Stomach (tissue), 9 donors: Measurements from ENCODE around the gene TNFSF18. TPM values are rescaled to one million over a fixed set of nuclear protein-coding genes. Genes with fewer than 3 reads are reported as not detected.

Source experiments
- DNase-seq, 2 donors: peaks; one replicate each; pipeline versions ENCODE4 v3.0.0 to v3.0.0-alpha.2; 2013 to 2019
- H3K27ac ChIP-seq, 5 donors: fragments of 200-600 bp in 4 of 5; sonication (generic) in 4 of 5; one replicate each; pipeline ENCODE4 v1.5.1; 2013 to 2019; ENCODE audit warnings: mild to moderate bottlenecking in 1 of 5, moderate library complexity in 1 of 5
- H3K27me3 ChIP-seq, 3 donors: fragments of 200-600 bp; sonication (generic); one replicate each; pipeline ENCODE4 v1.5.1; 2017 to 2019; ENCODE audit warnings: mixed run types in 1 of 3
- H3K36me3 ChIP-seq, 4 donors: fragments of 200-600 bp; sonication (generic); 1 replicate in 3 of 4; 2 replicates in 1 of 4; pipeline ENCODE4 v1.5.1; 2016 to 2019
- H3K4me1 ChIP-seq, 4 donors: fragments of 200-600 bp; sonication (generic); one replicate each; pipeline ENCODE4 v1.5.1; 2016 to 2019
- H3K4me3 ChIP-seq, 4 donors: fragments of 200-600 bp; sonication (generic) in 3 of 4; one replicate each; pipeline ENCODE4 v1.5.1; 2016 to 2019; ENCODE audit warnings: mild to moderate bottlenecking in 1 of 4
- H3K9me3 ChIP-seq, 4 donors: fragments of 200-600 bp; sonication (generic); one replicate each; pipeline ENCODE4 v1.5.1; 2016 to 2019
- EP300 ChIP-seq: sonication (generic); formaldehyde crosslinking; IDR thresholded peaks from one replicate; pipeline ENCODE4 v1.6.1; 2017; ENCODE audit warnings: antibody characterized with exemption
- POLR2A ChIP-seq, 4 donors: fragments of 450-650 bp; IDR thresholded peaks; one replicate each; pipeline ENCODE4 v1.6.1; 2016; ENCODE audit warnings: antibody characterized with exemption in 4 of 4, control low read depth in 2 of 4, mild to moderate bottlenecking in 1 of 4, moderate library complexity in 1 of 4
- POLR2AphosphoS5 ChIP-seq, 3 donors: sonication (generic); formaldehyde crosslinking; IDR thresholded peaks; one replicate each; pipeline ENCODE4 v1.6.1; 2016; ENCODE audit warnings: antibody characterized with exemption in 3 of 3
- WGBS, 5 donors: extraction: QIAGEN DNeasy Blood & Tissue Kit in 3 of 5; methylation state at CpG; one replicate each; pipeline versions ENCODE4 v1.1.5 to v1.1.7; 2013 to 2018; 5-methylcytosine and 5-hydroxymethylcytosine counted together
- intact Hi-C: fragments of 100-400 bp; cut with DNase I; formaldehyde crosslinking; loops from one replicate; pipeline ENCODE4 v1.15.1; 2023; ENCODE audit warnings: low total_unique reads
- polyA plus RNA-seq, 3 donors: library from polyadenylated mRNA; stranded (reverse); fragments of 200-250 nt; gene quantifications; one replicate each; pipeline ENCODE4 v1.2.3, GENCODE V29; 2013
- total RNA-seq, 5 donors: library from RNA; depleted of rRNA; stranded (reverse); fragments of >200 nt; gene quantifications; one replicate each; pipeline versions ENCODE4 v1.1.0 to v1.2.3, GENCODE V29; 2014 to 2016
- TF ChIP-seq, protein P1 (sequence below), 7 experiments: fragments of 450-650 bp in 4 of 7; fragments of 200-600 bp in 3 of 7; sonication (generic) in 3 of 7; IDR thresholded peaks; one replicate each; pipeline ENCODE4 v1.5.1; 2016 to 2019; ENCODE audit warnings: antibody characterized with exemption in 7 of 7, control low read depth in 2 of 7, mild to moderate bottlenecking in 1 of 7
- donor health status: healthy with polysubstance abuse.
- donor health status: Bipolar disorder and iron deficiency.
- donor health status: healthy.

Gene TNFSF18
- total and polyA plus RNA-seq, 8 donors: 0.12 TPM; not detected in 7

DNA sequence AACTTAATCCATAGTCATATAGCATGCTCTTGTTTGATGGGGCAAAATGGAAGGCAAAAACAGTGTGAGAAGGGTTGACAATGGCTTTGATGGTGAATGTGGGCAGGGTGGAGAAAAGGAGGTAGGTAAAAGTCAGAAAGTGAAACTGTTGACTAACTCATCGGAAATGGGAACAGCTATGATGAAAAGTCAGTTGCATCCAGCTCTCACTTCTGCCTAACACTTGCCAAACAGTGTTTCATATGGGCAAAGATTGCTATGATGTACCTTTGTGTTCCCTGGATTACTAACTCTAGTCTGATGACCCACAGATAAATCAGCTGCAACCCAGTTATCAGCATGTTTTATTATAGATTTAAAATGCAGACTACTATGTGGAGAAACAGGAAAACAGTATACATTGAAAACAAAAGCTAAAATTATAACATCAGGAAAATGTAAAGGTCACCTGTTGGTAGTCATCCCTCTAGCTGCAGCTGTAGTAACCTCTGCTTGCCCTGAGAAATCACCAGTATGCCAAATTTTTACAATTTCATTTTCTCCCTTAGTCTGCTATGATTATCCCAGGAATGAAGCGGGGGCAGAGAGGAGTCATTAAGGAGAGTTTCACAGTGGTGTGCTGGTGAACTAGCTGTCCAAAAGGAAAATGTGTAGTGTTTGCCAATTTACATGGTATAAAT lies 11.7 kb downstream of the TNFSF18 start:
- Histone ChIP-seq H3K4me1 (peaks cover 0 to 3% (median 0%) of the 10 kb centered on the region in 4 donors), H3K27ac (no peak overlapping the region), H3K36me3 (no peaks in the 10 kb centered on the region), H3K9me3 (no peaks in the 10 kb centered on the region), H3K4me3 (no peak overlapping the region), H3K27me3 (no peaks in the 10 kb centered on the region)
- no peak for DNase-seq
- TF ChIP-seq, protein P1, sequence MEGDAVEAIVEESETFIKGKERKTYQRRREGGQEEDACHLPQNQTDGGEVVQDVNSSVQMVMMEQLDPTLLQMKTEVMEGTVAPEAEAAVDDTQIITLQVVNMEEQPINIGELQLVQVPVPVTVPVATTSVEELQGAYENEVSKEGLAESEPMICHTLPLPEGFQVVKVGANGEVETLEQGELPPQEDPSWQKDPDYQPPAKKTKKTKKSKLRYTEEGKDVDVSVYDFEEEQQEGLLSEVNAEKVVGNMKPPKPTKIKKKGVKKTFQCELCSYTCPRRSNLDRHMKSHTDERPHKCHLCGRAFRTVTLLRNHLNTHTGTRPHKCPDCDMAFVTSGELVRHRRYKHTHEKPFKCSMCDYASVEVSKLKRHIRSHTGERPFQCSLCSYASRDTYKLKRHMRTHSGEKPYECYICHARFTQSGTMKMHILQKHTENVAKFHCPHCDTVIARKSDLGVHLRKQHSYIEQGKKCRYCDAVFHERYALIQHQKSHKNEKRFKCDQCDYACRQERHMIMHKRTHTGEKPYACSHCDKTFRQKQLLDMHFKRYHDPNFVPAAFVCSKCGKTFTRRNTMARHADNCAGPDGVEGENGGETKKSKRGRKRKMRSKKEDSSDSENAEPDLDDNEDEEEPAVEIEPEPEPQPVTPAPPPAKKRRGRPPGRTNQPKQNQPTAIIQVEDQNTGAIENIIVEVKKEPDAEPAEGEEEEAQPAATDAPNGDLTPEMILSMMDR (IDR thresholded peaks at IDR 0.05): no peak
- no peak for TF ChIP-seq POLR2AphosphoS5 (IDR thresholded peaks at IDR 0.05)
- no peak for TF ChIP-seq EP300
- TF ChIP-seq POLR2A (IDR thresholded peaks at IDR 0.05): no peak
- WGBS, 5 donors: 81 to 95% (median 89%) methylated on average over 2 of the region's 2 CpGs
- intact Hi-C loops: no loop called here

DNA sequence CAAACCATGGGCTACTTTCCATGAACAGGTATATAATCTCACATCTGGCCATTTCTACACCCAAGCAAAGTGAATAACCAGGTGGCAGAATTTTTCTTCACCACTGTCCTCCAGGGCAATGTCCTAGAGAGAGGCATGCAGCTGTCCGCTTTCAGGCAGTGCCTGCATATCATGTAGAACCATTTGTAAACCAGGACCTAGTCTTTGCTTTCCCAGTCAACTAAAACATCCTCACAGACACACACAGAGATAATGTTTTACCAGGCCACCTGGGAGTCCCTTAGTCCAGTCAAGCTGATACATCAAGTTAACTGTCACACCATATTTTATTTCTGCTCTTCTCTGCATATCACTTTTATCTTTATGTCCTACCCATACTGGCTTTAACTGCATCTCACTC lies 26.2 kb downstream of the TNFSF18 start:
- Histone ChIP-seq H3K4me1 (no peaks in the 10 kb centered on the region), H3K27me3 (no peaks in the 10 kb centered on the region), H3K9me3 (peaks cover 0 to 4% (median 0%) of the 10 kb centered on the region in 4 donors), H3K4me3 (no peak overlapping the region), H3K27ac (no peak overlapping the region), H3K36me3 (no peaks in the 10 kb centered on the region)
- no peak for DNase-seq
- intact Hi-C loops: no loop called here
- TF ChIP-seq POLR2A (IDR thresholded peaks at IDR 0.05) (no peak), EP300 (no peak), POLR2AphosphoS5 (IDR thresholded peaks at IDR 0.05) (no peak)
- TF ChIP-seq, protein P1 (IDR thresholded peaks at IDR 0.05): no peak
- 95 to 100% (median 98%) methylated on average over 1 of the region's 1 CpG for WGBS, 5 donors

DNA sequence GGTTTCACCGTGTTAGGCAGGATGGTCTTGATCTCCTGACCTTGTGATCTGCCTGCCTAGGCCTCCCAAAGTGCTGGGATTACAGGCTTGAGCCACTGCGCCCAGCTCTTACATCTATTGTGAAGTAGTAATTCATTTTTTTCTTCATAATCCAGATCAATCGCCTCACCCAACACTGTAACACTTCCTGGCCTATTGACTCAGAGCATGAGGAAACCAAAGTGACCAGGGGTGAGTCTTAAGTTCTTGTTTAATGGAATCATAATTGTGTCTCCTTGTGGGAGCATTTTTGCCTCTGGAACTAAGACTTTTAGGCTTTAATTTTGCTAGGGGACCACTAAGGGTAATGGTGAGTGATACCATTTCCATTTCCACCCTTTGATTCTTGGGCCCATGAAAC lies 27.4 kb downstream of the TNFSF18 start:
- intact Hi-C loops: no loop called here
- Histone ChIP-seq H3K9me3 (peaks cover 0 to 4% (median 0%) of the 10 kb centered on the region in 4 donors), H3K27me3 (no peaks in the 10 kb centered on the region), H3K27ac (no peak overlapping the region), H3K4me3 (no peak overlapping the region), H3K4me1 (no peaks in the 10 kb centered on the region), H3K36me3 (no peaks in the 10 kb centered on the region)
- WGBS, 5 donors: 85 to 95% (median 93%) methylated on average over 3 of the region's 3 CpGs
- TF ChIP-seq POLR2A (IDR thresholded peaks at IDR 0.05) (no peak), POLR2AphosphoS5 (IDR thresholded peaks at IDR 0.05) (no peak), EP300 (no peak)
- TF ChIP-seq, protein P1 (IDR thresholded peaks at IDR 0.05): no peak
- no peak for DNase-seq

DNA sequence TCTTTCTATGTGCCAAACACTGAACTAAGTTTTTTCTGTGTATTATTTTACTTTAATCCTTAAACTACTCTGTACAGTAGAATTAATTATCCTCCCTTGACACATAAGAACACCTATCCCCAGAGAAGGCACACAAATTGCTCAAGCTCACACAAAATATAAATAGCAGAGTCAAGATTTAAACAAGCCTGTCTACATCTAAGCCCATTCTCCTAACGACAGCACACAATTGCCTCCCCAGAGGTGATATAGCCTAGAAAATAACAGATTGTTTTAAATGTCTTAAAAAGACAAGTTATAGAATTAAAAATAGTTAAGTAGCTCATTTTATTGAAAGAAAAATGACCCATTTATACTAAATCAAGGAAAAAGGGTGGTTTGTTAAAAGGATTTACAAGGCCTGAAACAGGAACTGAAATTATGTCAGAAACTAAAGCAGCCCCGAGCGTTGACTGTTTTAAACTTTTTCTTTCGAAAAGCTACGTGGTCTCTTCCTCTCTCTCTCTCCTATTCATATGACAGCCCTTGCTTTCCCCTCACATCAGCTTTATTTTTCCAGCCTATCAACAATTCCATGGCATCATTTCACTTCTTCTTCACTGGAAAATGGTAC lies 30.5 kb downstream of the TNFSF18 start:
- no peak for TF ChIP-seq POLR2A (IDR thresholded peaks at IDR 0.05)
- TF ChIP-seq, protein P1 (IDR thresholded peaks at IDR 0.05): no peak
- no peak for TF ChIP-seq EP300
- TF ChIP-seq POLR2AphosphoS5 (IDR thresholded peaks at IDR 0.05): no peak
- H3K4me1 ChIP-seq: no peaks in the 10 kb centered on the region
- H3K27ac ChIP-seq: no peak overlapping the region
- H3K36me3 ChIP-seq: no peaks in the 10 kb centered on the region
- peaks cover 0 to 2% (median 0%) of the 10 kb centered on the region in 4 donors for H3K9me3 ChIP-seq
- H3K27me3 ChIP-seq: no peaks in the 10 kb centered on the region
- intact Hi-C loops: no loop called here
- WGBS, 5 donors: 73 to 91% (median 84%) methylated on average over 5 of the region's 5 CpGs
- H3K4me3 ChIP-seq: no peak overlapping the region
- peak in 1 of 2 donors; percentile 14 for DNase-seq
